ENCODE measurements around the gene CAMK1.
A peak's percentile ranks its signal among the peaks of the same experiment; 100 is the strongest.

Gene CAMK1

GRCh38 chr3:9749645-9750555 is 19.8 kb downstream of the CAMK1 start, which contains the start of gene OGG1:
Gene OGG1, plus strand, starts transcription at chr3:9749952. Its CDS starts 335 bp downstream, at chr3:9750287.
- Histone ChIP-seq H3K4me3 (ENCODE audit: low read depth in 1 of 2, low read length in 2 of 2) (peak within 1 kb of the TSS; percentile 90), H3K9me3 (ENCODE audit: control insufficient read depth in 1 of 2, low read length in 2 of 2) (no peaks in the 10 kb centered on the region), H3K4me1 (ENCODE audit: control insufficient read depth in 1 of 2, insufficient read depth in 2 of 2, low read length in 2 of 2) (peaks cover 9 to 28% of the 10 kb centered on the region in 2 donors), H3K27ac (ENCODE audit: low read length) (peak within 1 kb of the TSS; percentile 81), H3K27me3 (ENCODE audit: low read depth, low read length) (no peaks in the 10 kb centered on the region), H3K36me3 (ENCODE audit: control insufficient read depth in 1 of 2, insufficient read depth in 2 of 2, low read length in 2 of 2) (peaks cover 26 to 57% of the 10 kb centered on the region in 2 donors)

GRCh38 chr3:9749296-9749644 is 20.5 kb downstream of the CAMK1 start:
- Histone ChIP-seq H3K9me3 (ENCODE audit: control insufficient read depth in 1 of 2, low read length in 2 of 2) (no peaks in the 10 kb centered on the region), H3K4me3 (ENCODE audit: low read depth in 1 of 2, low read length in 2 of 2) (peak overlapping the region; percentile 90), H3K27ac (ENCODE audit: low read length) (peak overlapping the region; percentile 81), H3K27me3 (ENCODE audit: low read depth, low read length) (no peaks in the 10 kb centered on the region), H3K36me3 (ENCODE audit: control insufficient read depth in 1 of 2, insufficient read depth in 2 of 2, low read length in 2 of 2) (peaks cover 32 to 57% of the 10 kb centered on the region in 2 donors), H3K4me1 (ENCODE audit: control insufficient read depth in 1 of 2, insufficient read depth in 2 of 2, low read length in 2 of 2) (peaks cover 9 to 23% of the 10 kb centered on the region in 2 donors)

GRCh38 chr3:9748031-9748430 is 21.7 kb downstream of the CAMK1 start:
- Histone ChIP-seq H3K4me1 (ENCODE audit: control insufficient read depth in 1 of 2, insufficient read depth in 2 of 2, low read length in 2 of 2) (peaks cover 9 to 23% of the 10 kb centered on the region in 2 donors), H3K27me3 (ENCODE audit: low read depth, low read length) (no peaks in the 10 kb centered on the region), H3K9me3 (ENCODE audit: control insufficient read depth in 1 of 2, low read length in 2 of 2) (no peaks in the 10 kb centered on the region), H3K4me3 (ENCODE audit: low read depth in 1 of 2, low read length in 2 of 2) (no peak overlapping the region), H3K36me3 (ENCODE audit: control insufficient read depth in 1 of 2, insufficient read depth in 2 of 2, low read length in 2 of 2) (peaks cover 43 to 64% of the 10 kb centered on the region in 2 donors), H3K27ac (ENCODE audit: low read length) (no peak overlapping the region)

GRCh38 chr3:9747267-9747666 is 22.5 kb downstream of the CAMK1 start:
- Histone ChIP-seq H3K27me3 (ENCODE audit: low read depth, low read length) (no peaks in the 10 kb centered on the region), H3K9me3 (ENCODE audit: control insufficient read depth in 1 of 2, low read length in 2 of 2) (no peaks in the 10 kb centered on the region), H3K4me3 (ENCODE audit: low read depth in 1 of 2, low read length in 2 of 2) (no peak overlapping the region), H3K4me1 (ENCODE audit: control insufficient read depth in 1 of 2, insufficient read depth in 2 of 2, low read length in 2 of 2) (peaks cover 9 to 23% of the 10 kb centered on the region in 2 donors), H3K36me3 (ENCODE audit: control insufficient read depth in 1 of 2, insufficient read depth in 2 of 2, low read length in 2 of 2) (peaks cover 51 to 67% of the 10 kb centered on the region in 2 donors), H3K27ac (ENCODE audit: low read length) (no peak overlapping the region)

GRCh38 chr3:9746330-9746729 is 23.4 kb downstream of the CAMK1 start:
- peaks cover 8 to 17% of the 10 kb centered on the region in 2 donors for H3K4me1 ChIP-seq (ENCODE audit: control insufficient read depth in 1 of 2, insufficient read depth in 2 of 2, low read length in 2 of 2)
- no peak overlapping the region for H3K4me3 ChIP-seq (ENCODE audit: low read depth in 1 of 2, low read length in 2 of 2)
- peaks cover 59 to 67% of the 10 kb centered on the region in 2 donors for H3K36me3 ChIP-seq (ENCODE audit: control insufficient read depth in 1 of 2, insufficient read depth in 2 of 2, low read length in 2 of 2)
- no peaks in the 10 kb centered on the region for H3K9me3 ChIP-seq (ENCODE audit: control insufficient read depth in 1 of 2, low read length in 2 of 2)
- H3K27me3 ChIP-seq (ENCODE audit: low read depth, low read length): no peaks in the 10 kb centered on the region
- H3K27ac ChIP-seq (ENCODE audit: low read length): no peak overlapping the region

GRCh38 chr3:9745521-9745920 is 24.2 kb downstream of the CAMK1 start:
- Histone ChIP-seq H3K27ac (ENCODE audit: low read length) (no peak overlapping the region), H3K27me3 (ENCODE audit: low read depth, low read length) (no peaks in the 10 kb centered on the region), H3K4me1 (ENCODE audit: control insufficient read depth in 1 of 2, insufficient read depth in 2 of 2, low read length in 2 of 2) (peaks cover 0 to 9% of the 10 kb centered on the region in 2 donors), H3K9me3 (ENCODE audit: control insufficient read depth in 1 of 2, low read length in 2 of 2) (no peaks in the 10 kb centered on the region), H3K36me3 (ENCODE audit: control insufficient read depth in 1 of 2, insufficient read depth in 2 of 2, low read length in 2 of 2) (peaks cover 65 to 74% of the 10 kb centered on the region in 2 donors), H3K4me3 (ENCODE audit: low read depth in 1 of 2, low read length in 2 of 2) (no peak overlapping the region)

GRCh38 chr3:9744162-9744561 is 25.6 kb downstream of the CAMK1 start:
- Histone ChIP-seq H3K4me1 (ENCODE audit: control insufficient read depth in 1 of 2, insufficient read depth in 2 of 2, low read length in 2 of 2) (peaks cover 0 to 1% of the 10 kb centered on the region in 2 donors), H3K27me3 (ENCODE audit: low read depth, low read length) (no peaks in the 10 kb centered on the region), H3K4me3 (ENCODE audit: low read depth in 1 of 2, low read length in 2 of 2) (no peak overlapping the region), H3K27ac (ENCODE audit: low read length) (no peak overlapping the region), H3K36me3 (ENCODE audit: control insufficient read depth in 1 of 2, insufficient read depth in 2 of 2, low read length in 2 of 2) (peaks cover 79 to 88% of the 10 kb centered on the region in 2 donors), H3K9me3 (ENCODE audit: control insufficient read depth in 1 of 2, low read length in 2 of 2) (no peaks in the 10 kb centered on the region)

- H3K4me1 ChIP-seq (ENCODE audit: control insufficient read depth in 1 of 2, insufficient read depth in 2 of 2, low read length in 2 of 2): no peaks in the 10 kb centered on the region
- no peaks in the 10 kb centered on the region for H3K9me3 ChIP-seq (ENCODE audit: control insufficient read depth in 1 of 2, low read length in 2 of 2)
- H3K4me3 ChIP-seq (ENCODE audit: low read depth in 1 of 2, low read length in 2 of 2): no peak overlapping the region
- H3K27me3 ChIP-seq (ENCODE audit: low read depth, low read length): no peaks in the 10 kb centered on the region
- H3K36me3 ChIP-seq (ENCODE audit: control insufficient read depth in 1 of 2, insufficient read depth in 2 of 2, low read length in 2 of 2): peaks cover 85 to 94% of the 10 kb centered on the region in 2 donors
- no peak overlapping the region for H3K27ac ChIP-seq (ENCODE audit: low read length)
These were observed 26.2 kb downstream of the CAMK1 start for GRCh38 chr3:9743548-9743947.

GRCh38 chr3:9742560-9742959 is 27.2 kb downstream of the CAMK1 start:
- no peak overlapping the region for H3K27ac ChIP-seq (ENCODE audit: low read length)
- H3K27me3 ChIP-seq (ENCODE audit: low read depth, low read length): no peaks in the 10 kb centered on the region
- no peak overlapping the region for H3K4me3 ChIP-seq (ENCODE audit: low read depth in 1 of 2, low read length in 2 of 2)
- peaks cover 95 to 100% of the 10 kb centered on the region in 2 donors for H3K36me3 ChIP-seq (ENCODE audit: control insufficient read depth in 1 of 2, insufficient read depth in 2 of 2, low read length in 2 of 2)
- no peaks in the 10 kb centered on the region for H3K9me3 ChIP-seq (ENCODE audit: control insufficient read depth in 1 of 2, low read length in 2 of 2)
- H3K4me1 ChIP-seq (ENCODE audit: control insufficient read depth in 1 of 2, insufficient read depth in 2 of 2, low read length in 2 of 2): no peaks in the 10 kb centered on the region

GRCh38 chr3:9739181-9739580 is 30.6 kb downstream of the CAMK1 start:
- Histone ChIP-seq H3K27ac (ENCODE audit: low read length) (no peak overlapping the region), H3K4me1 (ENCODE audit: control insufficient read depth in 1 of 2, insufficient read depth in 2 of 2, low read length in 2 of 2) (no peaks in the 10 kb centered on the region), H3K36me3 (ENCODE audit: control insufficient read depth in 1 of 2, insufficient read depth in 2 of 2, low read length in 2 of 2) (peaks cover 81 to 95% of the 10 kb centered on the region in 2 donors), H3K4me3 (ENCODE audit: low read depth in 1 of 2, low read length in 2 of 2) (no peak overlapping the region), H3K27me3 (ENCODE audit: low read depth, low read length) (no peaks in the 10 kb centered on the region), H3K9me3 (ENCODE audit: control insufficient read depth in 1 of 2, low read length in 2 of 2) (no peaks in the 10 kb centered on the region)

GRCh38 chr3:9736831-9737230 is 32.9 kb downstream of the CAMK1 start:
- no peaks in the 10 kb centered on the region for H3K9me3 ChIP-seq (ENCODE audit: control insufficient read depth in 1 of 2, low read length in 2 of 2)
- H3K27ac ChIP-seq (ENCODE audit: low read length): no peak overlapping the region
- H3K4me1 ChIP-seq (ENCODE audit: control insufficient read depth in 1 of 2, insufficient read depth in 2 of 2, low read length in 2 of 2): peaks cover 9 to 20% of the 10 kb centered on the region in 2 donors
- no peak overlapping the region for H3K4me3 ChIP-seq (ENCODE audit: low read depth in 1 of 2, low read length in 2 of 2)
- H3K36me3 ChIP-seq (ENCODE audit: control insufficient read depth in 1 of 2, insufficient read depth in 2 of 2, low read length in 2 of 2): peaks cover 58 to 72% of the 10 kb centered on the region in 2 donors
- H3K27me3 ChIP-seq (ENCODE audit: low read depth, low read length): no peaks in the 10 kb centered on the region
